ENCODE results near the gene LRCH3.
"Not testable (repeated sequence)": the region's sequence is repeated elsewhere in the genome, so short reads cannot be mapped to it uniquely, and the experiment has no call there.

The LRCH3 gene

DNA sequence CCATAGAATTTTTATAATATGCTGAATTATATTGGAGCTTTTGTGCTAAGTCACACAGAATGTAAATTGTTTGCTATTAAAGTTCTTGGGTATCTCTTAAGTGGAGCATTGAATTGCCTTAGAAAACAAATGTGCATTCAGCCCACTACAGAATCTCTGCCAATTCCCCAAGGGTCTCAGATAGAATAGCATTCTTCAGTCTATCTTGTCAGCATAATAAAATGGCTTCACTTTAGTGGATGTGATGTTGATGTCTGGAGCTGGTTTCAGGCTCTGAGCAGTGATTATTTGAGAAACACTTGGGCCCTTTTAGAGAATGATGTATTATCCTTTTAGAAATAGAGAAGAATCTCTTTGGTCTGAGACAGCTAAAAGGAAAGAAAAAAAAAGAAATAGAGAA is 45.2 kb downstream of the LRCH3 start:
- no peak for DNase-seq (ENCODE audit: low spot score)

DNA sequence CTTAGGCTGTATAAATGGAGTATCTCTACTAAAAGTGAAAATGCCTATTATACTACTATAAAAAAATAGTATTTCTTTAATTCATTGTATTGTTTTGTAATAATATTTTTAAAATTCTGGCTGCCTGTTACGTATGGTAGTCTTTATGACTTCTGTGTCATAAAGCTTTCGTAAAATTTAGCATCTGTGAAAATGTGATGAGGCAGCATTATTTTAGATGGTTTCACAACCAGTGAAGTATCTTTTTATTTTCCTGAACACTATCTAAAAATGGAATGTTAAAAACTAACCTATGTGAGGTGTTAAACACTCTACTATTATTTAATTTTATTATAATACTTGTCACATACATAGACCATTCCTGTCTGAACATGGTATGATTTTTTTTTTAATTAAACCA is 46.2 kb downstream of the LRCH3 start:
- DNase-seq (ENCODE audit: low spot score): no peak

DNA sequence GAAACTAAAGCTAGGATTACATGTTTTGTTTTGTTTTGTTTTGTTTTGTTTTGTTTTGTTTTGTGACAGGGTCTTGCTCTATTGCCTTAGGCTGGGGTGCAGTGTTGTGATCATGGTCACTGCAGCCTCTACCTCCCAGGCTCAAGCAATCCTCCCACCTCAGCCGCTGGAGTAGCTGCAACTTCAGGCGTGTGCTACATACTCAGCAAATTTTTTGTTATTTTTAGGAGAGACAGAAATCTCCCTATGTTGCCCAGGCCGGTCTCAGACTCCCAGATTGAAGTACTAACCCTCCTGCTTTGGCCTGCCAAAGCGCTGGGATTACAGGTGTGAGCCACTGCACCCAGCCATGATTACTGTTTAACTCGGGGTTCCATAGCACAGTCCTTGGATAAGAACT is 50.7 kb downstream of the LRCH3 start:
- DNase-seq (ENCODE audit: low spot score): no peak

DNA sequence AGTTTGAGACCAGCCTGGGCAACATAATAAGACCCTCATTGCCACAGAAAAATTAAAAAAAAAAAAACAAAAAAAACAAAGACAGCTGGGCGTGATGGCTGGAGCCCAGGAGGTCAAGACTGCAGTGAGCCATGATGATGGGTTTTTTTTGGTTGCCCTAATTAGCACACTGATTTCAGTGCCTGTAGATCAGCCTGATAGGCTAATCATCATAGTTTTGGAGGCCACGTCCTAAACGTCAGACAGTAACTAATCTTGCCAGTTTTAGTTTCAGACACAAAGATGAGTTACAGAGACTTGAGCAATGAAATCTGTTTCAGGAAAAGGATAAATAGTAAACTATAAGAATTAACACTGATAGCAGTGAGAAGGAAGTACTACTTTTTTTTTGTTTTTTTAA is 55.4 kb downstream of the LRCH3 start:
- no peak for DNase-seq (ENCODE audit: low spot score)

DNA sequence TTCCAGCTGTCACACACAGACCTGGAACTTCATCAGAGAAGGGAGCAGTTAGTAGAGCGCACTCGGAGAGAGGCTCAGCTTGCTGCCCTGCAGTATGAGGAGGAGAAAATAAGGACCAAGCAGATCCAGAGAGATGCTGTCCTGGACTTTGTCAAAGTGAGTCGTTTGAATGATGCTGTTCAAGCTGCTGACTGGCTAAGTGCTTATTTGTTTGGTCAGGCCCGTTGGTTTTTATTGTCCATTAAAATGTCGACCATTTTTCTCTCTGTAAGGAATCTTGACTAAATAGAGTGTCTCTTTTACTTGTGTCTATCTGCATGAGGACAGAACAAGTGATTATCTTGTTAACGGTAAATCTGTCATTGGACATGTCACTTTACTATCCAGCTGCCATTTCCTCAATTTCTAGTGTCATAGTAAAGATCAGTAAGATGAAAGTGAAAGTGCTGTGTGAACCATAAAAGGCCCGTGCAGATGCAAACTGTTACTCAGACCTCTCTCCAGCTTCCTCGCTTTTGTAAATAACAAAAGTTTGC is 56.9 kb downstream of the LRCH3 start:
- no peak for DNase-seq (ENCODE audit: low spot score)

DNA sequence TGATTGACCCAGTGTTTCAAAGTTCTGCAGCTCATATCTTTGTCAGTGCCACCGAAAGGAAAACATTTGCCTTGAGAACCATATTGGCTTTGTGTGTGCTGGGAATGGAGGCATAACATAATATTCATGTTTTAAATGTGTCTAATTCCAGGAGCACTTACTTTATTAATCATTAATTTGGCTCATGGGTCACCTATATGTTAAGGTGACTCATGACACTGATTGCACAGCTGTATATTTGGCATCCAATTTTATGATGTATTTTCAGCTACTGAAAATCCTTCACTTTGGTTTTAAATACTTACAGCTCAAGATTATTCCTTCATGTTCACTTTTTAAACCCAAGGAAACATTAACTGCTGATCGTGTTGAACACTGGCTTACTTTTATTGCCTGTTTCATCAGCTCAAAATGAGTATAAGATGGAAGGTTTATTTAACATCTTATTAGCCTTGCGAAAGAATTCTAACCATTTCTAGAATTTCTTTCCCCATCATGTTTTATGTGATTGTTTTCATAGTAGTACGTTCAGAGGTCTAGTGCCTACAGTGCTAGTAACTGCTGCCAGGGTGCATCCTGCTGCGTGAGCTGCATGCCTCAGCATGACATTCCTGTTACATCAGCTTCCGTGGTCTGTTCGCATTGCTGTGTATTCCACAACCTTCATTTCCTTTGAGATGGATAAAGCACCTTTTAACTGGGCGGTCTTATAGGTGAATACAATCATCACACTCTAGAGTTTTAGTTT is 63.7 kb downstream of the LRCH3 start:
- DNase-seq (ENCODE audit: low spot score): no peak

DNA sequence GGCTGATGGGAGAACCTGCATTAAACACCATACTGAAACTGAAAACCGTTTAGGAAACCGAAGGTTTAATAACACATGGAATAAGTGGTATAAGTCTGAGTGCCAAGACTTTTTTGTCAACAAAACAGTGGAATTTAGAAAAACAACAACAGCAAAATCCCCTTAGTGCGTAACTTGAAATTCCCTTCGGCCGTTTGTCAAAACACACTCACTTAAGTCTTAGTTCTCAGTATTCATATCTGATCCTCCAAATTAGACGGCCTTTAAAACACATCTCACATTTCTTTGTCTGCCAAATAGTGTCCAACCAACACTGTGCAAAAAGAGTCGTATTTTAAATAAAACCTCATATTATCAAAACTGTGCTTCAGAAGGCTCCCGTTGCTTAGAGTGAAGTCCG is 64.5 kb downstream of the LRCH3 start:
- no peak for DNase-seq (ENCODE audit: low spot score)

DNA sequence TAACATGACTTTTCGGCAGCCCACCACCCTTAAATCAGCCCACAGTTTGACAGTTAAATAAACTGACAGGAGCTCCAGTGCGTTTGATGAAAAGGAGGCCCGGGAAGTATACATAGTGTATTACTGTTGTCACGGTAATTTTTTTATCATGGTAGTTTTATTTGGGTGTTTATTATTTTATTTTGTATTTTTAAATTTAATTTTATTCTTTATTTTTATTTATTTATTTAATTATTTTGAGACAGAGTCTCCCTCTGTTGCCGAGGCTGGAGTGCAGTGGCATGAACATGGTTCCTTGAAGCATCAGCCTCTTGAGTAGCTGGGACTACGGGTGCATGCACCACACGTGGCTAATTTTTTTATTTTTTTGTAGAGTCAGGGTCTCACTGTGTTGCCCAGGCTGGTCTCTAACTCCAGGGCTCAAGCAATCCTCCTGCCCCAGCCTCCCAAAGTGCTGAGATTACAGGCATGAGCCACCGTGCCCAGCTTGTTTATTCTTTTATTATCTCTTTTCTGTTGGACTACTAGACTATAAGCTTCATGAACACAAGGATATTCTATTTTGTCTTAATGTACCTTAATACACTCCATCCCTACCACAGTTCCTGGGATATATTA is 65.3 kb downstream of the LRCH3 start:
- no peak for DNase-seq (ENCODE audit: low spot score)

DNA sequence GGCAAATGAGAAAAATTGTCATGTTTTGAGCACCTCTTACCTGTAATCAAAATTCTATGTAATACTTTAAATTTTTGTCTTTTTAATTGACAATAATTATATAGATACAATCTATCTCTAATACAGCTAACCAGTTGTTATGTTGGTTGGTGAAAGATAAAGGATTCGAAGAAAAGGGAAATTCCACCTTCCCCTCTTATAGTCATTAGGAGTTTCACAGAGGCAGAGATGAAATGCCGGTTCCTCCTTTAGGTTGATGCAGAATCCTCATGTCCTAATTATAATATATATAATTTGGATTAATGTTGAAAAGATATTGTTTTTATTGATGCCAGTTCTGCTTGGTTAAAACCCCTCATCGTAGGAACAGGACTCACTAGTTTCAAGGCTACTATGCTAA is 67.1 kb downstream of the LRCH3 start:
- no peak for DNase-seq (ENCODE audit: low spot score)

DNA sequence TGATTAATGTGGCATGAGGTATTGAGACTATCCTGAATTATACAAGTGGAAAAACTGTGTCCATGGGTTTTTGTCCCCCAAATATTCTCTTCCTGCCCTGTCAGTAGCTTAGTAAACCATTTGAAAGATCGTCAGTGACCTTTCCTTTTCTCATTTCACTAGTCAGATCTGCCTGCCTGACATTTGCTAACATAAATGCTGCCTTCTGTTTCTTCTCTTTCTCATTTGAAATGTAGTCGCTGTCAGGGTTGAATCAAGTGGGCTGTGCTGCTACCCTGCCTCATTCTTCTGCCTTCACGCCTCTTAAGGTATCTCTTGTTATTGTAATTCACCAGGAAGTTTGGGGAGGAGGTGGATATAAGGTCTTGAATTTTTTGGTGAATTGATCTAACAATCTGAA is 67.5 kb downstream of the LRCH3 start:
- DNase-seq (ENCODE audit: low spot score): no peak

DNA sequence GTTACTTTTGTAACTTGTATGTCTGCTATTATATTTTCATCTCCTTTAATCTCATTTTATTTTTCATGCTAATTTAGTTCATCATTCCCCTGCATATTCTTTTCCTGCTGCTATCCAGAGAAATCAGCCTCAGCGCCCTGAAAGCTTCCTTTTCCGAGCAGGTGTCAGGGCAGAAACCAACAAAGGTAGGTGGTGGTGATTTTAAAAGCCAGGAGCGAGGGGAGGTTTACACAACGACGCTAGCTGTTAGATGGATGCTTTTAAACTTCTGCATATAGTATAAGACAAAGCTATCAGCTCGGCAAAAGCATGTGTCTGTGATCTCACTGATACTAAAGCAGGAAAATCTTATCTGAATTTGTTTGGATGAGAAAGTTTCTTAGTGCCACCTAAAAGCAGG is 75.0 kb downstream of the LRCH3 start:
- DNase-seq (ENCODE audit: low spot score): no peak

DNA sequence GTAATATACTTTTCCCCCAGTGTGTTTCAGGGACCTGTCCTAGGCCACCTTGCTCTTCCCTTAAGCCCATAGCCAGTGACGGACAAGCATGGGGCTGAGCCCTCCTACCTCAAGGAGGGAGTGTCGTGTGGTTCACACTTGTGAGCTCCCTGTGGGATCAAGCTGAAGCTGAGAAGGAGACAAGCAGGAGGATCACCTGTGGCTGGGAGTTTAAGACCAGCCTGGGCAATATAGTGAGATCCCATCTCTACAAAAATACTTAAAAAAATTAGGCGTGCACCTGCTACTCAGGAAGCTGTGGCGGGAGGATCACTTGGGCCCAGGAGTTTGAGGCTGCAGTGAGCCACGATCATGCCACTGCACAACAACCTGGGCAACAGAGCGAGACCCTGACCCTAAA is 82.3 kb downstream of the LRCH3 start:
- no peak for DNase-seq (ENCODE audit: low spot score)

DNA sequence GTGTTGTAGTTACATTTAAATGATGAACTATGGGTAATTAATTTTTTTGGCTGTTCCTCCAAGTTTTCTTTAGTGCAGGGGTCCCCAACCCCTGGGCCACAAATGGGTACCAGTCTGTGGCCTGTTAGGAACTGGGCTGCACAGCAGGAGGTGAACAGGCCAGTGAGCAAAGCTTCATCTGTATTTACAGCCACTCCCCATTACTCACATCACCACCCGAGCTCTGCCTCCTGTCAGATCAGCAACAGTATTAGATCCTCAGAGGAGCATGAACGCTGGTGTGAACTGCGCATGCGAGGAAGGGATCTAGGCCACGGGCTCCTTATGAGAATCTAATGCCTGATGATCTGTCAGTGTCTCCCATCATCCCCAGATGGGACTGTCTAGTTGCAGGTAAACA is 83.0 kb downstream of the LRCH3 start:
- no peak for DNase-seq (ENCODE audit: low spot score)

DNA sequence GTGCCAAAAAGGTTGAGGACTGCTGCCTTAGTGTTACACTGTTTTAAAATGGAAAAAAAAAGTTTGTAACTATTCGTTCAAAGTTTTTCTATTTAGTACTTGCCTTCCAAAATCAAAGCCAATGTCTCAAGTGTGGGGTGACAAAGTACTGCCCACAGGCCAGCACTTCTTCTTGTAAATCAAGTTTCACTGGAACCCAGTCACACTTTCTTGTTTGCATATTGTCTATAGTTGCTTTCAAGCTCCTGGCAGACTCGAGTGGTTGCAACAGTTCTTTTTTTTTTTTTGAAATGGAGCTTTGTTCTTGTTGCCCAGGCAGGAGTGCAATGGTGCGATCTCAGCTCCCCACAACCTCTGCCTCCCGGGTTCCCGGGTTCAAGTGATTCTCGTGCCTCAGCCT is 83.6 kb downstream of the LRCH3 start:
- DNase-seq (ENCODE audit: low spot score): no peak

DNA sequence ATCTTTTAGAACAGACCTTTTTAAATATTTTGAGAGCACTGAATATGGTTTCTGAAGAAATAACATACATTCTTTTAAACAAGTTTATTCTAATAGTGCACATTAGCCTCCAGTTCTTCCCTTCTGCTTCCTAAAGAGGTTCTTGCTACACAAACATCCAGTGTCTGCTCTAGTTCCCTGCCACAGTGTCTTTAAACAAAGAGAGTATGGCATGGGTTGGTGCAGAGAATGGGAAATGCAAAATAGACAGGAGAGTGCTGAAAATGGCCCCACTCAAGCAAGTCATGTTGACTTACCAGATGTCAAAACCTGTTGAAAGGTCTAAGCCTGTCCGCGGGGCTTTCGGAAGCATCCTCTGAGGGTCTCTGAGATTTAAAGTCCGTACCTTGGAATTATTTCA is 86.8 kb downstream of the LRCH3 start:
- DNase-seq (ENCODE audit: low spot score): no peak

DNA sequence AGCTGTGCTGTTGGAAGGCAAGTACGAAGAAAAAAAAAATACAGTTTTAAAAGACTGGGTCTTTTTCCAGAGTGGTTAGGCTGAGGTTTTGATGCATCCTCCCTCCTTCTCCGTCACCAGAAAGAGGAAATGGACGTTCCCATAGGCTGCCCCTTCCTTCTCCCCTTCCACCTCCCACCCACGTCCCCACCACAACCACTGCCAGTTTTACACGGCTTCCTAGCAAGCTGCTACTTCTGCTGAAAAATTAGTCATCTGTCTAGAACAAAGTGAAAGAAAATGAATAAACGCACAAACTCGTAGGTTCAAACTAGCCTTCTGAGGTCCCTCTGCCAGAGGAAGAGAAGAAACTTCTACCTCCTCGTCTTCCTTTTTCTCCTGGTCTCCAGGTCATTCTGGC is 87.4 kb downstream of the LRCH3 start:
- DNase-seq (ENCODE audit: low spot score): no peak

DNA sequence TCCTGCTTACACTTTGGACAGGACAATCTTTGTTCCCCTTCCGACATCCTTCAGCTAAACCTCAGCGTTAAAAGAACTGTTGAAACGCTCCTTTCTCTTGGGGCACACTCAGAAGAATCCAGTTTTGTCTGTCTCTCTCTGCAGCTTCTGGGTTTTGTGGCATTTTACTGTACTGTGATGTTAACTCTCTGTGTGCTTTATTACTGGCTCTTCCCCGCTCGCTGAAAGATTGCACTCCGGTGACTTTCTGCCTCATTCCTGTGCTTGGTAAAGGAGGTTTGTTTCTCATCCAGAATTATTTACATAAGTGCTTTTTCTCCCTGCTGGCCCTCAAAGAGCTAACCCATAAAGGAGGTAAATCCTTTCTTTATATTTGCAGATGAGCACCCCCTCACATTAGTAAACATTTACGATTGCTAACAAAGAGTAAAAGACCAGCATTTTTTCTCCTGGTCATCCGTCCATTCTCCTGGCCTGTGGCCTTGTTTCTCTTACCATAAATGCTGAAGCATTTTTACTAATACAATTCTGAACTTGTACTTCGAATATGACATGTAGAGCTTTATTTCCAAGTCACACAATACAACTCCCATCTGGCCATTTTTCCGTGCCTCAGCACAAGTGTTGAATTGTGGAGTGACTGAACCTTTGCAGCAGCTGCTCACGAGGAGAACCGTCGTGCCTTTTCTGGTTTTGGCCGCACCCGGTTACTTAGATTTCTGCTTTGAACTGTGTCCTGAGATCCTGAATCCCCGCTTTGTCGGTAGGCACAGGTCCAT is 89.6 kb downstream of the LRCH3 start:
- DNase-seq (ENCODE audit: low spot score): no peak

DNA sequence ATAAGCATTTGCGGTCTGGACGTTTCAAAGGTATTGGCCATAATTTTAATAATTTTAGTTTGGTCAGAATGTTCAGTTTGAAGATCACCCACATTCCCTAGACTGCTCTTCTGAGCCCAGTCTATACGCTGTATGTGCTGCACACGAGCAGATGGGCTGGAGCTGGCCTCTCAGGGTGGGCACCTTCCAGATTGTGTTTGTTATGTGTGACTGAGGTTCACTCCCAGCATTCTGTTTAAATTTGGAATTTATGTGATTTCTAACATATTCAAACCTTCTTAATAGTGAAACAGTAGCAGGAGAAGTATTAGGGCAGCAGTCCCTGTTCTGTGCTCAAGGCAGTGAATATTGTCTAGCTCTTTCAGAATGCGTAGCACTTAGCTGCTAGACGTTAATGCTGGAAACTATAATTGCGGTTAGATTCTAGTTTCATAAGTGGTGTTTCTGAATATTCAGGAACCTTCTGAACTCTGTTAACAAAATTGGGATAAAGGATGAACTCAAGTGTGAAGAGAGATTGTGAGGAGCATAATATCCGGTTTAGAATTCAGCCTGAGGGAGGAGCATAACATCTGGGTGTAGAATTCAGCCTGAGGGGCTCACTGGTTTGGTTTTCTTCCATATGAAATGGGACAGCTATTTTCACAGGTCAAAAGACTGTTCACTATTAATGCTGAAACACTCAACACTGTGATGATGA is 90.4 kb downstream of the LRCH3 start:
- no peak for DNase-seq (ENCODE audit: low spot score)

DNA sequence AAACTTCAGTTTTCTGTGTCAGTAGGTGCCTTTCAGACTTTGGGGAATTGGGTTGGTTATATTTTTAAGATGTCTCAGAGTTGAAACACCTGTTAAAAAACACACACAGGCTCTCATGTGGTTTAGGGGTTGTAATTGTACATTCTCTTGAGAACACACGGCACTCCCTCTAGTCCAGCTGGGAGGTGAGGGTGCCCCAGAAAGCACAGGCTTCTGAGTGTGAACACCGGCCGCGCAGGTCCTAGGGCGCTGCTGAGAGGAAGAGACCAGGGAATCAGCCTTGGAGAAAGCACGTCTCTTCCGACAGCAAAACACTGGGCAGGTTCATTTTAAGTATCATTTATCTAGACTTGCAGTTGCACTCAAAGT is 90.9 kb downstream of the LRCH3 start:
- DNase-seq (ENCODE audit: low spot score): no peak

DNA sequence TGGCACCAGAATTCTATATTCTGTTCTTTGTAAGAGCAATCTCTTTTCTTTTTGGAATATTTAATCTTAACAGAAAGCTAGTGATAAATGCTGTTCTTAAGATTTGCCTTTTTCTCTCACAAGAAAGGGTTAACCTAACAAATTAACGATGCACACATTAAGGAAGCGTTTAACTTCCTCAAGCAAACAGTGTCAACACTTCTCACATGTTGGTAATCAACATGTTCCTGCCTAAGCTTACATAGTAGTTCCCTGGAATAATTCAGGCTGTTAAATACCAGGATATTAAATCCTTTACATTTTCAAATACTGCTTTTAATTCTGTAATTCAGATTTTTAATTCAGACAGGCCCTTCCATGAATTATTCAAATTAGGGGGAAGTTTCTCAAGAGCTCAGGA is 91.5 kb downstream of the LRCH3 start:
- no peak for DNase-seq (ENCODE audit: low spot score)

DNA sequence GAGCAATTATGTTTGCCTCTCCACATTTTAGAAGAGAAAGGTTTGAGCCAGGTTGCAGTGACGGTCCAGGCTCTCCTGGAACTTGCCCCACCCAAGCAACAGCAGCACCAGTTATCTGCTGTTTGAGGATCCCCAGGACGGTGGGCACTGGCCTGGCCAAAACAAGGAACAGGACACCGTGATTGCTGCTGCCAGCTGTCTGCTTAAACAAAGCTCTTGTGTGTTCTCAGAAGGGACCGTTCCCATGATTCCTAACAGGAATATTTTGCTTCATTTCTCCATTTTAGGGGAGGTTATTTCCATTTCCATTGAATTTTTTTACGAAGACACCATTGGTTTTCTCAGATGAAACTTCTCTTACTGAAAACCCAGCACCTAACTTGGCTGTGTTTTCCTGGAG is 92.5 kb downstream of the LRCH3 start:
- DNase-seq (ENCODE audit: low spot score): no peak

DNA sequence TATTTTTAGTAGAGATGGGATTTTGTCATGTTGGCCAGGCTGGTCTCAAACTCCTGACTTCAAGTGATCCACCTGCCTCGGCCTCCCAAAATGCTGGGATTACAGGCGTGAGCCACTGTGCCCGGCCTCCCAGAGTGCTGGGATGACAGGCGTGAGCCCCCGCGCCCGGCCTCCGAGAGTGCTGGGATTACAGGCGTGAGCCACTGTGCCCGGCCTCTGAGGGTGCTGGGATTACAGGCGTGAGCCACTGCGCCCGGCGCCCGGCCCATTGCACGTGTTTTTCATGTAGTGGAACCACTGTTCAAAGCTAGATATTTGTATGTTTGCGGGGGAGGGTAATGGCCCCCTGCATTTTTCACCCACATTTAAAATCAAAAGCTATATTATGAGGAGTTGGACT is 93.3 kb downstream of the LRCH3 start:
- not testable (repeated sequence) for DNase-seq (ENCODE audit: low spot score)

DNA sequence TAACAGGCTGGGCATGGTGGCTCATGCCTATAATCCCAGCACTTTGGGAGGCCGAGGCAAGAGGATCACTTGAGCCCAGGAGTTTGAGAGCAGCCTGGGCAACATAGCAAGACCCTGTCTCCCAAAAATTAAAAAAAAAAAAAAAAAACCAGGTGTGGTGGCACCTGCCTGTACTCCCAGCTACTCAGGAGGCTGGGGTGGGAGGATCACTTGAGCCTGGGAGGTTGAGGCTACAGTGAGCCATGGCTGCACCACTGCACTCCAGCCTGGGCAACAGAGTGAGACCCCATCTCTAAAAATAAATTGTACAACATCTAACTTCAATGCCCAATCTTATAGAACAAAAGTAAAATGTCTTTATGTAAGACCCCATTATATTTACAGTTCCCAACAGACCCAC is 95.0 kb downstream of the LRCH3 start:
- not testable (repeated sequence) for DNase-seq (ENCODE audit: low spot score)

Data from RKO (cell line).